AG08395 (cell line): ENCODE data around the gene TANK.
"Not testable (repeated sequence)": the region's sequence is repeated elsewhere in the genome, so short reads cannot be mapped to it uniquely, and the experiment has no call there.

ENCODE experiments used
- DNase-seq: peaks from one replicate; pipeline ENCODE4 v3.0.0; 2012; ENCODE audit warnings: mixed read lengths, low spot score

The TANK gene

DNA sequence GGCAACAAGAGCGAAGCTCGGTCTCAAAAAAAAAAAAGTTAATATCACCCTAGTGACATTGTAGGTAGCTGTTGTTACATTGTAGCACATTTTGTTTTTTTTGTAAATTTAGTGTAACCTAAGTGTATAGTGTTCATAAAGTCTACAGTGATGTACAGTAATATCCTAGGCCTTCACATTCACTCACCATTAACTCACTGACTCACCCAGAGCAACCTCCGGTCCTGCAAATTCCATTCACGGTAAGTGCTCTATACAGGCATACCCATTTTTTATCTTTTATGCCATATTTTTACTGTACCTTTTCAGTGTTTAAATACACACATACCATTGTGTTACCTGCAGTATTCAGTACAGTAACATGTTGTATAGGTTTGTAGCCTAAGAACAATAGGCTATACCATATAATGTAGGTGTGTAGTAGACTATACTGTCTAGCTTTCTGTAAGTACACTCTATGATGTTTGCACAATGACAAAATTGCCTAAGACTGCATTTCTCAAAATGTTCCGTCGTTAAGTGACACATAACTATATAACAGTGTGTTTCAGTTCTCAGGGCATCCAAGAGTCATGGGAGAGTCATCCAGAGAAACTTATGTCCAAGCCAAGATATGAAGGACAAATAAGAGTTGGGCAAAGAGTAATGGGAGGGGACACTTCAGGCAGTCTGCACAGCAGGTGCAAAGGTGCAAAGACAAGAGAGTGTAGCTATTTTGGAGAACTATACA lies 68.4 kb downstream of the TANK start:
- no peak for DNase-seq

DNA sequence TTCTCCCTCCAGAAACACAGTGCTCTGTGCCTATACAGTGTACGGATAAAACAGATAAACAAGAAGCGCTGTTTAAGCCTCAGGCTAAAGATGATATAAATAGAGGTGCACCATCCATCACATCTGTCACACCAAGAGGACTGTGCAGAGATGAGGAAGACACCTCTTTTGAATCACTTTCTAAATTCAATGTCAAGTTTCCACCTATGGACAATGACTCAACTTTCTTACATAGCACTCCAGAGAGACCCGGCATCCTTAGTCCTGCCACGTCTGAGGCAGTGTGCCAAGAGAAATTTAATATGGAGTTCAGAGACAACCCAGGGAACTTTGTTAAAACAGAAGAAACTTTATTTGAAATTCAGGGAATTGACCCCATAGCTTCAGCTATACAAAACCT lies 70.7 kb downstream of the TANK start:
- DNase-seq: no peak

DNA sequence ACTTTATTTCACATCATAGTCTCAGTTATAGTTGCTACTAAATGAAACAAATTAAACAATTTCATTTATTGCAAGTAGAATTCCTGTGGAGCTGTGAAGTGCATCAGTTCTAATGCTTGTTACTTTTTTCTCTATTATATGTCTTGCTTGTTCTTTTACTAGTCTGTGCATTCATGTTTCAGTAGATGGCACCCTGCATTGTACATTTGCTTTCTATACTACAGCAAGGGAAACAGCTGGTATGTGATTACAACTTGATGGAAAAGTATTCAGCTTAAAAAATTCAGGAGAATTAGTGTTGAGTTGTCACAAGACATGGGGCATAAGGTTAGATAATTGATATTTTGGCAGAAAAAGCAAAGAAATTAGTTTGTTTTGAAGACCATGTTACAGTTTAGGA lies 72.3 kb downstream of the TANK start:
- no peak for DNase-seq

DNA sequence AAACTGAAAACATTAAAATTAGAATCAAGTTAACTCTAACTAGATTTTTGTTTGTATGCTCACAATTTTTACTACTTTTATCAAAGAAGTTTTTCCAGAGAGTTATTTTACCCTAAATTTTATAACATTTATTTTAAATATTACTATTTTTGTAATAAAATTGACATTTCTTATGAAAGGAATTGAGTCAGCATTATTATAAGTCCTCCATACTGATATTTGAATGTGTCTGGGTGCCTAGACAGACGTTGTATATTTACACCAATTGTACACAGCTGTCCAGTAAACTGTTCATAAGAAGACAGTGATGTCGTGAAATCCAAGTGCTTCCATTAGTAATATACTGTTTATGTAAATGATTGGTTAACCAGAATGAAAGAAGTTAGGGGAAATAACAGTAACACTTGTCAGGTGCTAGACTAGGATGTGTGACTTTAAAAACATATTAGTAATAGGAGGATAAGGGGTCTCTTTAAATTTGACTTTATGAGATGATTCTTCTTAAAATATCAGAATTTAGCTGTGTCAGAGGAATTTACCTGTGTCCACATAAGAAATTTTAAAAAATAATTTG lies 73.7 kb downstream of the TANK start:
- no peak for DNase-seq

- DNase-seq: no peak
These were observed 74.4 kb downstream of the TANK start for GRCh38 chr2:161234627-161235026.

DNA sequence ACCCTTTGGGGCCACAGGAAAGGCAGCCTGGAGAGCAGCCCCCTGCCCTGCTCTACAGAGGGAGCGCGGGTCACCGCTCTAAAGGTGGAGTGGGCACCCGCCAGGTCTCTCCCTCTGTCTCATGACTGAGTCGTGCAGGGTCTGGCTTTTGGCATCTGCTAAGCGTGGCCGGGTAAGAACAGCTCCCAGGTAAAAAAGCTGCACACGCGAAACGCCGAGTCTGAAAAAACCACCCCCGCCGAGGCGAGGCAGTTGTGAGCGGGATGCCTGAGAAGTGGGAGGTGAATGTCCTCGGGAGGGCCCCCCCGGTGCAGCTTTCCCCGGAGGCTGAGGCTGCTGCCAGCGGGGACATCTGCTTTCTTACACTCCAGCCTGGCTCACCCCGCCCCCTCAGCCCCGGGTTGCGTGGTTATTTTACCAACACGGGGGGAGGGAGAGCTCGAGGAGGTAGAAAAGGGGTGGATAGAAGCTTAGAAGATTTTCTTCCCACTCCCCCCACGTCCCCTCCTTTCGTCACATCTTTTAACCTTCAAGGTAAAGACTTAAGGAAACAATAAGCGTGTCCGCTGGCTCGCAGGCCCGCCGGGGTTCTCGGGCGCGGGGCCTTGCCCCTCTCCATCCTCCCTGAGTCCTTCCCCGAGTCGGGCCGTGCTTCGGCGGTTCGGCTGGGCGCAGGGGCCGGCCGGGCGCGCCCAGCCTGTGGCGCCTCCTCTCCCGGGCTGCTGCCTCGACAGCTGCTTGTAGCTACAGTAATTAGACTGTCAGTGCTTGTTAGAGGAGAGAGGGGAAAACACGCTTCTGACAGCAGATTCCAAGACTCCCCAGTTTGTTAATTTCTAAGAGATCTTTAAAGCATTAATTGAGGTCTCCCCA lies 77.4 kb downstream of the TANK start:
- peak; percentile 61 for DNase-seq

- DNase-seq: no peak
These were observed 78.0 kb downstream of the TANK start for GRCh38 chr2:161238265-161238559.

DNA sequence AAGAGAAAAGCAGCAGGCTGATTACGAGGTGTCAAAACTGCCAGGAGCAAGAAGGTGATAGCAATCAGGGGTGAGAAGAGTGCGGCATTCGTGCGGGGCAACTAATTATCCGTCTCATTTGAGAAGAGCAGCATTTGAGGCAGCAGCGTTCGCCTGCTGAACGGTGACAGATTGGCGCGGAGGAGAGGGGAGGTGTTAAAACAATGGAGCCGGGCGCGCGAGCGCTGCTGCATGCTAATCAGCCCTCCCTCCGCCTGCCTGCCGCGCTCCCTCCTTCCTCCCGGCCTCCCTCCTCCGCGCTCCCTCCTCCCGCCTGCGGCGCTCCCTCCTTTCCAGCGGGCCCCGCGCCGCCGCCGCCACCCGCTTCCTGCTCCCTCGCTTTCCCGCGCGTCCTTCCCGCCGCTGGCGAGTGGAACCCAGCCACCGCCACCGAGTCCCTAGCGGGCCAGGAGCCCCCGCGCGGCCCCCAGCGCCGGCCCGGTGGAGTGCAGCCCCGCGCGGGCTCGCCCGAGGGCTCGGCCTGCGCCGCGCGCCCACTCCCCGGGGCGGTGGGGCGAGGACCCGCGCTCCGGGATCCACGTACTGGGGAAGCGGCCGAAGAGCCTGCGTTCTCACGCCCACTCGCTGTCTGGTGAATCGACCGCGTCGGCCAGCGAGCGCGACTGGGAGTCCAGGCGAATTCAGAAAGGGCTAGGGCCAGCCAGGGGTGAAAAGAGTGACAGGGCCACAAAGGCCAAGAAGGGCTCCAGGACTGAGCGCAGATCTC lies 78.5 kb downstream of the TANK start:
- DNase-seq: peak; percentile 33

GRCh38 chr2:161239326-161240109 lies 79.3 kb downstream of the TANK start:
- DNase-seq: no peak

DNA sequence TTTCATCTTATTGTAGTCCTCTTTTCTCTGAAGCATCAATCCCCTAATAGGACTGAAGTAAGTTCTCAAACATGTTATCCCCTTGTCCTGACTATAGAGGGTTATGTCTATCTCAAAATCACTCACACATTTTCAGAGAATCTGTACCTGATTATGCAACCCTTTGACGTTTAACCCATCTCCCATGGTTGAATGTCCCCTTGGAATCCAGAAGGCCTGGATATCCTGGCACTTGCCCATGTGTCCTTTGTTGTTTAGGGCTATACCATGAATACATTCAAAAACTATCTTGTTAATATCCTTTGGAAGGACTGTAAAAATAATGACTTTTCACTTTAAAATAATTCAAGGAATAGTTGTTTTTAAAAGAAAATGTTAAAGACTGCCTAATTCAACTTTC lies 81.7 kb downstream of the TANK start:
- no peak for DNase-seq

- DNase-seq: no peak
These were observed 83.1 kb downstream of the TANK start for GRCh38 chr2:161243312-161243711.

DNA sequence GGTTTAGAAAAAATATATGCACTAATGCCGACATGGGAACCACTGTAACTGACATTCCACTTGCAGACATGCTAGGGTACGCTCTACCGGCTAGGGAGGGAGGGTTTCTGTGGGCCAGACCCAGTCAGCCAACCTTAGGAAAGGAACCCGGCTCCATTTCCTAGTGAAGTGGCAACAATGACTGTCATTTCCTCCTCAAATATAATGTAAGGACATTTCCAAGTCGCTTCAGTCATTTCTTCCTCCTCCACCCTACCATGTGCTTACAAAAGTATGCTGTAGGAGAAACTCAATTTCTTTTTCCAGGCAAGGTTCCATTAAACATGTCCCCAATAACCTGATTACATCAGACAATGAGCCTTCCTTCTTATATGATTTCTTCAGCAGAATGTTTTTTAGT lies 83.7 kb downstream of the TANK start:
- DNase-seq: no peak

- DNase-seq: not testable (repeated sequence)
These were observed 84.4 kb downstream of the TANK start for GRCh38 chr2:161244387-161245260.

GRCh38 chr2:161245261-161245553 lies 85.0 kb downstream of the TANK start:
- no peak for DNase-seq

GRCh38 chr2:161245671-161246070 lies 85.4 kb downstream of the TANK start:
- DNase-seq: no peak

GRCh38 chr2:161246281-161246680 lies 86.1 kb downstream of the TANK start:
- no peak for DNase-seq

DNA sequence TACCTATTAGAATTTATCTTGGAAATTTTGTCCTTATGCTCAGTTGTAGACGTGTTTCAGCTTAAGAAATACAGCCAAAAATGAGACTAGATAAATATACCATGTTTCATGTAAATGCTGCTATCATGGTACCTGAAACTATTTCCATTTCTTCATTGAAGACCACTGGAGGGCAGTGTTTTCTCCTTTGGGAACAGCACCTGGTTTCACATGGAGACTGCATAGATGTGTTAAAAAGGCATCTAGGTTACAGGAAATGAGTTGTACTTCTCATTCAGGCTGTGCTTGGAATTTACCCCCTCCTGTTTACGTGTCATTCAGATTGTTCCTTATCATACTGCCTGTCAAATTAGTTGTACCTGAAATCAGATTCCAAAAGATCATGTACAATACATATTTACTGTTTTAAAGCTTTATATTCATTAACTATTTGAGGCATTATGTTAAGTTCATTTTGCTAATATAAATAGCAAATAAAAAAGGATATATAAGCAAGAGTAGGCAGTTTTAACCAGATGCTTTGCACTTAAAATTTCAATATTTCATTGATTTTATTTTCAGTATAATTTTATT lies 90.7 kb downstream of the TANK start:
- peak; percentile 48 for DNase-seq

- DNase-seq: no peak
These were observed 97.1 kb downstream of the TANK start for GRCh38 chr2:161257123-161257952.

- no peak for DNase-seq
These were observed 105.6 kb downstream of the TANK start for GRCh38 chr2:161265874-161266273.

DNA sequence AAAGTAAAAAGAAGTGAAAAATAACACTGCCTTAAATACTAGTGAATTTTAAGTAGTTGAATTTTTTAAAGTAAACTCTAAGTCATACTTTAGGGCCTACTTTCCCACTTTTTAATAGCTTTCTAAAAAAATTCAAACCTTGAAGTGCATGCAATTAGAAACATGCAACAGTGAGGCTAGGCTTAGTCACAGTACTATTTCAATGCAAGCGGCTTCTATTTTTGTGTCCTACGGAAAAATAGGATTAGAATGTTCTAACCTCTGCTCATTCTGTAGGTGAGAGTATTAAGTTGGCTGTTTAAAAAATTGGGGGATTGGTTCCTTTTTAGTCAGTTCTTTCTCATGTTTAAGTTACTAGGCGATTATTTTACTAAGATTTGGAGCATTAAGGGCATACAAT lies 108.9 kb downstream of the TANK start:
- no peak for DNase-seq
